ENCODE results near the gene CNN2. TPM values are rescaled to one million over a fixed set of nuclear protein-coding genes. Genes with fewer than 3 reads are reported as not detected.

The CNN2 gene
- total RNA-seq, 2 experiments from 2014 or later: 123 to 130 TPM

GRCh38 chr19:1050989-1051788, 24.8 kb downstream of the CNN2 start:
- DNase-seq: no peak
- Mint-ChIP-seq H3K9me3 (no peaks in the 10 kb centered on the region), H3K36me3 (peaks cover 4% of the 10 kb centered on the region), H3K4me1 (ENCODE audit: low read depth) (peaks cover 4% of the 10 kb centered on the region), H3K4me3 (no peak overlapping the region), H3K27me3 (no peaks in the 10 kb centered on the region), H3K27ac (no peak overlapping the region)
- CTCF ChIA-PET: no interaction called here
- intact Hi-C loops (cut with micrococcal nuclease): no loop called here
- POLR2A ChIA-PET: no interaction called here

- Mint-ChIP-seq H3K4me3 (no peak overlapping the region), H3K36me3 (peaks cover 4% of the 10 kb centered on the region), H3K27ac (no peak overlapping the region), H3K27me3 (no peaks in the 10 kb centered on the region), H3K4me1 (ENCODE audit: low read depth) (peaks cover 4% of the 10 kb centered on the region), H3K9me3 (no peaks in the 10 kb centered on the region)
- POLR2A ChIA-PET: no interaction called here
- intact Hi-C loops (cut with micrococcal nuclease): no loop called here
- DNase-seq: no peak
- CTCF ChIA-PET: no interaction called here
Observed at GRCh38 chr19:1051791-1052190, 25.4 kb downstream of the CNN2 start.

- peaks cover 7% of the 10 kb centered on the region for H3K4me1 Mint-ChIP-seq (ENCODE audit: low read depth)
- DNase-seq: no peak
- H3K27me3 Mint-ChIP-seq: no peaks in the 10 kb centered on the region
- CTCF ChIA-PET: interaction anchor here (1.5 kb wide), 1 partner anchor 12 kb away, joined by 5 read pairs; no protein-coding TSS in a partner anchor
- no peak overlapping the region for H3K4me3 Mint-ChIP-seq
- peaks cover 4% of the 10 kb centered on the region for H3K36me3 Mint-ChIP-seq
- no peaks in the 10 kb centered on the region for H3K9me3 Mint-ChIP-seq
- POLR2A ChIA-PET: no interaction called here
- H3K27ac Mint-ChIP-seq: peak overlapping the region; percentile 5
- intact Hi-C loops (cut with micrococcal nuclease): no loop called here
Observed at GRCh38 chr19:1052349-1052975, 26.1 kb downstream of the CNN2 start.

GRCh38 chr19:1053176-1054101, 27.0 kb downstream of the CNN2 start:
- Mint-ChIP-seq H3K4me3 (no peak overlapping the region), H3K27ac (no peak overlapping the region), H3K27me3 (no peaks in the 10 kb centered on the region), H3K9me3 (no peaks in the 10 kb centered on the region), H3K36me3 (peaks cover 4% of the 10 kb centered on the region), H3K4me1 (ENCODE audit: low read depth) (peaks cover 15% of the 10 kb centered on the region)
- ChIA-PET CTCF (interaction anchor here (1.0 to 1.5 kb wide), 3 partner anchors 11 to 72 kb away, joined by 3 to 5 read pairs (median 3); no protein-coding TSS in a partner anchor), POLR2A (no interaction called here)
- DNase-seq: no peak
- intact Hi-C loops (cut with micrococcal nuclease): no loop called here

- DNase-seq: no peak
- H3K4me1 Mint-ChIP-seq (ENCODE audit: low read depth): peaks cover 15% of the 10 kb centered on the region
- H3K36me3 Mint-ChIP-seq: peaks cover 4% of the 10 kb centered on the region
- CTCF ChIA-PET: interaction anchor here (1.0 to 1.5 kb wide), 4 partner anchors 10 to 190 kb away, joined by 3 to 5 read pairs (median 4); no protein-coding TSS in a partner anchor
- H3K27ac Mint-ChIP-seq: no peak overlapping the region
- no peaks in the 10 kb centered on the region for H3K27me3 Mint-ChIP-seq
- H3K4me3 Mint-ChIP-seq: no peak overlapping the region
- intact Hi-C loops (cut with micrococcal nuclease): loop anchor here (5.0 kb wide), 1 partner anchor 138 kb away; no protein-coding TSS in a partner anchor
- POLR2A ChIA-PET: no interaction called here
- no peaks in the 10 kb centered on the region for H3K9me3 Mint-ChIP-seq
Observed at GRCh38 chr19:1054102-1055027, 28.0 kb downstream of the CNN2 start.

GRCh38 chr19:1055028-1055425, 28.6 kb downstream of the CNN2 start:
- peaks cover 4% of the 10 kb centered on the region for H3K36me3 Mint-ChIP-seq
- peaks cover 15% of the 10 kb centered on the region for H3K4me1 Mint-ChIP-seq (ENCODE audit: low read depth)
- CTCF ChIA-PET: interaction anchor here (1.1 to 1.2 kb wide), 2 partner anchors 12 to 189 kb away, joined by 3 to 4 read pairs; no protein-coding TSS in a partner anchor
- no peak overlapping the region for H3K4me3 Mint-ChIP-seq
- H3K9me3 Mint-ChIP-seq: no peaks in the 10 kb centered on the region
- intact Hi-C loops (cut with micrococcal nuclease): loop anchor here (5.0 kb wide), 1 partner anchor 137 kb away; no protein-coding TSS in a partner anchor
- no peak for DNase-seq
- POLR2A ChIA-PET: no interaction called here
- no peaks in the 10 kb centered on the region for H3K27me3 Mint-ChIP-seq
- H3K27ac Mint-ChIP-seq: no peak overlapping the region

- intact Hi-C loops (cut with micrococcal nuclease): loop anchor here (5.0 kb wide), 1 partner anchor 136 kb away; no protein-coding TSS in a partner anchor
Observed at GRCh38 chr19:1055886-1056620, 29.6 kb downstream of the CNN2 start.

GRCh38 chr19:1057176-1057855, 30.9 kb downstream of the CNN2 start:
- intact Hi-C loops (cut with micrococcal nuclease): loop anchor here (5.0 kb wide), 1 partner anchor 135 kb away; no protein-coding TSS in a partner anchor
- H3K9me3 Mint-ChIP-seq: no peaks in the 10 kb centered on the region
- CTCF ChIA-PET: interaction anchor here (1.0 to 2.5 kb wide), 8 partner anchors 10 to 209 kb away, joined by 3 to 12 read pairs (median 4); partner anchors contain the start of gene ARHGAP45
- H3K4me1 Mint-ChIP-seq (ENCODE audit: low read depth): peaks cover 11% of the 10 kb centered on the region
- peak; percentile 62 for DNase-seq
- peak overlapping the region; percentile 40 for H3K27ac Mint-ChIP-seq
- no peaks in the 10 kb centered on the region for H3K36me3 Mint-ChIP-seq
- H3K4me3 Mint-ChIP-seq: no peak overlapping the region
- POLR2A ChIA-PET: interaction anchor here (0.6 to 1.1 kb wide), 4 partner anchors 10 to 330 kb away, joined by 3 read pairs; partner anchors contain the start of gene ARHGAP45
- no peaks in the 10 kb centered on the region for H3K27me3 Mint-ChIP-seq

More at GRCh38 chr19:1055886-1056620, 29.6 kb downstream of the CNN2 start:
- no peak overlapping the region for H3K4me3 Mint-ChIP-seq
- ChIA-PET CTCF (interaction anchor here (0.6 to 2.5 kb wide), 3 partner anchors 10 to 188 kb away, joined by 3 to 12 read pairs (median 4); partner anchors contain the start of gene ARHGAP45), POLR2A (no interaction called here)
- no peaks in the 10 kb centered on the region for H3K9me3 Mint-ChIP-seq
- H3K36me3 Mint-ChIP-seq: peaks cover 1% of the 10 kb centered on the region
- H3K4me1 Mint-ChIP-seq (ENCODE audit: low read depth): peaks cover 15% of the 10 kb centered on the region
- no peak for DNase-seq
- no peaks in the 10 kb centered on the region for H3K27me3 Mint-ChIP-seq
- peak overlapping the region; percentile 18 for H3K27ac Mint-ChIP-seq

GRCh38 chr19:1058112-1058511, 31.7 kb downstream of the CNN2 start:
- Mint-ChIP-seq H3K4me3 (no peak overlapping the region), H3K4me1 (ENCODE audit: low read depth) (peaks cover 11% of the 10 kb centered on the region), H3K36me3 (no peaks in the 10 kb centered on the region), H3K9me3 (no peaks in the 10 kb centered on the region), H3K27ac (peak overlapping the region; percentile 16), H3K27me3 (no peaks in the 10 kb centered on the region)
- ChIA-PET CTCF (interaction anchor here (1.0 to 2.5 kb wide), 7 partner anchors 10 to 208 kb away, joined by 3 to 12 read pairs (median 4); partner anchors contain the start of gene ARHGAP45), POLR2A (interaction anchor here (0.6 to 1.1 kb wide), 3 partner anchors 9 to 73 kb away, joined by 3 read pairs; partner anchors contain the start of gene ARHGAP45)
- DNase-seq: no peak
- intact Hi-C loops (cut with micrococcal nuclease): loop anchor here (5.0 kb wide), 1 partner anchor 134 kb away; no protein-coding TSS in a partner anchor

- ChIA-PET POLR2A (no interaction called here), CTCF (no interaction called here)
- peaks cover 23% of the 10 kb centered on the region for H3K4me1 Mint-ChIP-seq (ENCODE audit: low read depth)
- no peak for DNase-seq
- intact Hi-C loops (cut with micrococcal nuclease): no loop called here
- no peaks in the 10 kb centered on the region for H3K27me3 Mint-ChIP-seq
- no peaks in the 10 kb centered on the region for H3K36me3 Mint-ChIP-seq
- no peak overlapping the region for H3K27ac Mint-ChIP-seq
- H3K4me3 Mint-ChIP-seq: no peak overlapping the region
- no peaks in the 10 kb centered on the region for H3K9me3 Mint-ChIP-seq
Observed at GRCh38 chr19:1060689-1061088, 34.3 kb downstream of the CNN2 start.

Data from activated CD4-positive, alpha-beta memory T cell treated with anti-CD3 and anti-CD28 coated beads for 36 hours (primary cell).